Vagina (tissue), 2 donors: ENCODE data around the gene TMEM235.

Experiments
- CTCF ChIP-seq, 3 experiments: fragments of 450-650 bp in 2 of 3; fragments of 200-600 bp in 1 of 3; sonication (generic) in 1 of 3; IDR thresholded peaks; one replicate each; pipeline ENCODE4 v1.5.1; 2017 to 2019; ENCODE audit warnings: antibody characterized with exemption in 3 of 3, mild to moderate bottlenecking in 2 of 3, moderate library complexity in 2 of 3
- POLR2A ChIP-seq, 2 donors: fragments of 450-650 bp; IDR thresholded peaks; one replicate each; pipeline ENCODE4 v1.6.1; 2017; ENCODE audit warnings: antibody characterized with exemption in 2 of 2, mild to moderate bottlenecking in 2 of 2, moderate library complexity in 2 of 2
- POLR2AphosphoS5 ChIP-seq, 2 donors: sonication (generic); formaldehyde crosslinking; IDR thresholded peaks; one replicate each; pipeline ENCODE4 v1.9.0; 2017; ENCODE audit warnings: antibody characterized with exemption in 2 of 2, mild to moderate bottlenecking in 2 of 2, low read depth in 1 of 2; ENCODE audit not compliant: insufficient read depth in 1 of 2

GRCh38 chr17:78272914-78273258, 41.5 kb downstream of the TMEM235 start:
- TF ChIP-seq POLR2A (IDR thresholded peaks at IDR 0.05) (no peak), CTCF (IDR thresholded peaks at IDR 0.05) (no peak), POLR2AphosphoS5 (IDR thresholded peaks at IDR 0.05; ENCODE audit: insufficient read depth in 1 of 2, low read depth in 1 of 2) (peak in 1 of 2 donors; percentile 12)
